ENCODE data around the gene USP5. TPM values are rescaled to one million over a fixed set of nuclear protein-coding genes. Genes with fewer than 3 reads are reported as not detected.
A peak's percentile ranks its signal among the peaks of the same experiment; 100 is the strongest.

The USP5 gene
- polyA plus RNA-seq, 3 donors: 28.0 to 32.4 (median 29.9) TPM

- Histone ChIP-seq H2AFZ (ENCODE audit: insufficient read depth, low read depth, low read length, poor library complexity, severe bottlenecking) (no peak overlapping the region), H3K4me2 (replicated peaks; ENCODE audit: extremely low read depth, low read length, poor library complexity, severe bottlenecking) (no peak overlapping the region), H3K36me3 (replicated peaks in 1 of 2; ENCODE audit: control insufficient read depth in 1 of 2, insufficient read depth in 2 of 2, low read length in 2 of 2) (peaks cover 0 to 9% of the 10 kb centered on the region in 2 donors), H3K27me3 (ENCODE audit: control insufficient read depth in 2 of 2, insufficient read depth in 2 of 2, low read length in 2 of 2) (peaks cover 17 to 34% of the 10 kb centered on the region in 2 donors), H3K9me3 (replicated peaks in 1 of 2; ENCODE audit: control insufficient read depth in 1 of 2, insufficient read depth in 1 of 2, low read length in 2 of 2) (no peaks in the 10 kb centered on the region), H3K4me1 (ENCODE audit: control insufficient read depth in 1 of 2, insufficient read depth in 2 of 2, low read length in 2 of 2) (peaks cover 14 to 15% of the 10 kb centered on the region in 2 donors), H3K79me2 (ENCODE audit: insufficient read depth, low read length) (no peaks in the 10 kb centered on the region), H4K20me1 (ENCODE audit: insufficient read depth, low read length) (no peaks in the 10 kb centered on the region), H3K4me3 (replicated peaks in 1 of 3; ENCODE audit: low read depth in 2 of 3, low read length in 3 of 3) (no peak overlapping the region), H3K27ac (ENCODE audit: low read depth in 1 of 2, low read length in 2 of 2) (no peak overlapping the region), H3K9ac (ENCODE audit: insufficient read depth, low read length, poor library complexity, severe bottlenecking) (no peak overlapping the region)
- peaks cover 3 to 12% of the 10 kb centered on the region in 2 donors for H3K36me3 Mint-ChIP-seq
- peaks cover 27 to 43% (median 34%) of the 10 kb centered on the region in 3 donors for H3K27me3 Mint-ChIP-seq (ENCODE audit: low read depth in 3 of 3)
- 100% methylated on average over 1 of the region's 4 CpGs for WGBS (ENCODE audit: insufficient coverage)
- no peak for TF ChIP-seq CTCF (IDR thresholded peaks at IDR 0.05)
- intact Hi-C loops (cut with micrococcal nuclease): loop anchor here (5.0 to 10.0 kb wide), 2 partner anchors 37 to 55 kb away; partner anchors contain the start of genes CDCA3 (in 1 of the 2), SPSB2 (in 1 of the 2) and USP5 (in 1 of the 2)
- no peak overlapping the region for H3K27ac Mint-ChIP-seq
- DNase-seq: no peak
- no peak overlapping the region for H3K4me3 Mint-ChIP-seq
- peaks cover 0 to 7% (median 0%) of the 10 kb centered on the region in 7 donors for H3K9me3 Mint-ChIP-seq
- peaks cover 7% of the 10 kb centered on the region for H3K4me1 Mint-ChIP-seq
Measured at GRCh38 chr12:6909421-6910145, 57.6 kb downstream of the USP5 start.

- no peaks in the 10 kb centered on the region for H3K79me2 ChIP-seq (ENCODE audit: insufficient read depth, low read length)
- H3K4me1 ChIP-seq (ENCODE audit: control insufficient read depth in 1 of 2, insufficient read depth in 2 of 2, low read length in 2 of 2): peaks cover 13 to 19% of the 10 kb centered on the region in 2 donors
- Mint-ChIP-seq H3K4me3 (peak overlapping the region in 1 of 2 donors; percentile 95), H3K27ac (no peak overlapping the region), H3K27me3 (ENCODE audit: low read depth in 3 of 3) (peaks cover 52 to 70% (median 55%) of the 10 kb centered on the region in 3 donors), H3K36me3 (peaks cover 3 to 18% of the 10 kb centered on the region in 2 donors), H3K4me1 (peaks cover 17% of the 10 kb centered on the region), H3K9me3 (peaks cover 0 to 9% (median 5%) of the 10 kb centered on the region in 7 donors)
- no peak overlapping the region for H3K4me3 ChIP-seq (replicated peaks in 1 of 3; ENCODE audit: low read depth in 2 of 3, low read length in 3 of 3)
- peaks cover 23 to 58% of the 10 kb centered on the region in 2 donors for H3K27me3 ChIP-seq (ENCODE audit: control insufficient read depth in 2 of 2, insufficient read depth in 2 of 2, low read length in 2 of 2)
- DNase-seq: no peak
- no peak overlapping the region for H2AFZ ChIP-seq (ENCODE audit: insufficient read depth, low read depth, low read length, poor library complexity, severe bottlenecking)
- intact Hi-C loops (cut with micrococcal nuclease): no loop called here
- TF ChIP-seq CTCF (IDR thresholded peaks at IDR 0.05): no peak
- 96% methylated on average over 13 of the region's 15 CpGs for WGBS (ENCODE audit: insufficient coverage)
- no peaks in the 10 kb centered on the region for H3K36me3 ChIP-seq (replicated peaks in 1 of 2; ENCODE audit: control insufficient read depth in 1 of 2, insufficient read depth in 2 of 2, low read length in 2 of 2)
- H3K27ac ChIP-seq (ENCODE audit: low read depth in 1 of 2, low read length in 2 of 2): no peak overlapping the region
- peaks cover 0 to 10% of the 10 kb centered on the region in 2 donors for H3K9me3 ChIP-seq (replicated peaks in 1 of 2; ENCODE audit: control insufficient read depth in 1 of 2, insufficient read depth in 1 of 2, low read length in 2 of 2)
- H3K4me2 ChIP-seq (replicated peaks; ENCODE audit: extremely low read depth, low read length, poor library complexity, severe bottlenecking): no peak overlapping the region
- no peaks in the 10 kb centered on the region for H4K20me1 ChIP-seq (ENCODE audit: insufficient read depth, low read length)
- no peak overlapping the region for H3K9ac ChIP-seq (ENCODE audit: insufficient read depth, low read length, poor library complexity, severe bottlenecking)
Measured at GRCh38 chr12:6912164-6912935, 60.4 kb downstream of the USP5 start.

Data from CD14-positive monocyte (primary cell).